Mesothelial cell of epicardium (in vitro differentiated cells): ENCODE data around the gene RASGRF2. TPM values are rescaled to one million over a fixed set of nuclear protein-coding genes. Genes with fewer than 3 reads are reported as not detected.
"Not testable (repeated sequence)": the region's sequence is repeated elsewhere in the genome, so short reads cannot be mapped to it uniquely, and the experiment has no call there.

Source experiments
- DNase-seq, 2 experiments: peaks; one replicate each; pipeline ENCODE4 v3.0.0; 2021; ENCODE audit warnings: low spot score in 2 of 2; ENCODE audit not compliant: unreplicated experiment in 2 of 2
- H3K27ac Mint-ChIP-seq: 2 replicates; pipeline ENCODE4 v1.8.0; 2021; ENCODE audit warnings: mixed read lengths
- H3K27me3 Mint-ChIP-seq: 2 replicates; pipeline ENCODE4 v1.8.0; 2021; ENCODE audit warnings: low read depth, mixed read lengths
- H3K36me3 Mint-ChIP-seq: 2 replicates; pipeline ENCODE4 v1.8.0; 2021; ENCODE audit warnings: mixed read lengths
- H3K4me1 Mint-ChIP-seq: 2 replicates; pipeline ENCODE4 v1.8.0; 2021; ENCODE audit warnings: mixed read lengths
- H3K4me3 Mint-ChIP-seq: 2 replicates; pipeline ENCODE4 v1.8.0; 2021; ENCODE audit warnings: mild to moderate bottlenecking, moderate library complexity, mixed read lengths
- H3K9me3 Mint-ChIP-seq: 2 replicates; pipeline ENCODE4 v1.8.0; 2021; ENCODE audit warnings: mixed read lengths
- CTCF ChIP-seq: fragments of 200-600 bp; sonication (generic); IDR thresholded peaks from one replicate; pipeline ENCODE4 v1.5.0; 2021; ENCODE audit warnings: antibody characterized with exemption; ENCODE audit not compliant: unreplicated experiment
- total RNA-seq: library from RNA; stranded (reverse); gene quantifications from 3 replicates; pipeline ENCODE4 v1.2.1, GENCODE V29; 2021

Gene RASGRF2
- total RNA-seq, 1 donor from 2014 or later: 5.7 TPM

- Mint-ChIP-seq H3K27me3 (no peaks in the 10 kb centered on the region), H3K4me1 (no peaks in the 10 kb centered on the region), H3K9me3 (peaks cover 10% of the 10 kb centered on the region), H3K4me3 (no peak overlapping the region), H3K36me3 (peaks cover 11% of the 10 kb centered on the region), H3K27ac (no peak overlapping the region)
- no peak for TF ChIP-seq CTCF
- no peak for DNase-seq
Measured at GRCh38 chr5:81253875-81254274, 293.7 kb downstream of the RASGRF2 start.

- H3K9me3 Mint-ChIP-seq: peaks cover 11% of the 10 kb centered on the region
- H3K27ac Mint-ChIP-seq: no peak overlapping the region
- no peaks in the 10 kb centered on the region for H3K4me1 Mint-ChIP-seq
- H3K36me3 Mint-ChIP-seq: peaks cover 18% of the 10 kb centered on the region
- no peak for TF ChIP-seq CTCF
- no peaks in the 10 kb centered on the region for H3K27me3 Mint-ChIP-seq
- no peak overlapping the region for H3K4me3 Mint-ChIP-seq
- DNase-seq: no peak
Measured at GRCh38 chr5:81254886-81255559, 294.9 kb downstream of the RASGRF2 start.

- no peak for TF ChIP-seq CTCF
- H3K9me3 Mint-ChIP-seq: peaks cover 21% of the 10 kb centered on the region
- no peaks in the 10 kb centered on the region for H3K27me3 Mint-ChIP-seq
- peaks cover 29% of the 10 kb centered on the region for H3K36me3 Mint-ChIP-seq
- no peak for DNase-seq
- no peak overlapping the region for H3K27ac Mint-ChIP-seq
- no peaks in the 10 kb centered on the region for H3K4me1 Mint-ChIP-seq
- no peak overlapping the region for H3K4me3 Mint-ChIP-seq
Measured at GRCh38 chr5:81256766-81257165, 296.6 kb downstream of the RASGRF2 start.

- not testable (repeated sequence) for H3K27ac Mint-ChIP-seq, DNase-seq, H3K27me3 Mint-ChIP-seq, H3K4me1 Mint-ChIP-seq, H3K4me3 Mint-ChIP-seq
- peaks cover 49% of the 10 kb centered on the region for H3K36me3 Mint-ChIP-seq
- peaks cover 35% of the 10 kb centered on the region for H3K9me3 Mint-ChIP-seq
Measured at GRCh38 chr5:81262796-81263195, 302.6 kb downstream of the RASGRF2 start.

- no peak for DNase-seq
- no peak for TF ChIP-seq CTCF
- Mint-ChIP-seq H3K27me3 (no peaks in the 10 kb centered on the region), H3K36me3 (peaks cover 38% of the 10 kb centered on the region), H3K9me3 (peaks cover 28% of the 10 kb centered on the region), H3K4me3 (no peak overlapping the region), H3K4me1 (peaks cover 11% of the 10 kb centered on the region), H3K27ac (no peak overlapping the region)
Measured at GRCh38 chr5:81265101-81265500, 304.9 kb downstream of the RASGRF2 start.

- no peak overlapping the region for H3K4me3 Mint-ChIP-seq
- H3K4me1 Mint-ChIP-seq: peaks cover 11% of the 10 kb centered on the region
- H3K27me3 Mint-ChIP-seq: no peaks in the 10 kb centered on the region
- peaks cover 36% of the 10 kb centered on the region for H3K36me3 Mint-ChIP-seq
- peak overlapping the region; percentile 5 for H3K27ac Mint-ChIP-seq
- TF ChIP-seq CTCF: no peak
- no peak for DNase-seq
- peaks cover 29% of the 10 kb centered on the region for H3K9me3 Mint-ChIP-seq
Measured at GRCh38 chr5:81268521-81269196, 308.5 kb downstream of the RASGRF2 start.
